Measurements from ENCODE around the gene PELI2.

Gene PELI2

DNA sequence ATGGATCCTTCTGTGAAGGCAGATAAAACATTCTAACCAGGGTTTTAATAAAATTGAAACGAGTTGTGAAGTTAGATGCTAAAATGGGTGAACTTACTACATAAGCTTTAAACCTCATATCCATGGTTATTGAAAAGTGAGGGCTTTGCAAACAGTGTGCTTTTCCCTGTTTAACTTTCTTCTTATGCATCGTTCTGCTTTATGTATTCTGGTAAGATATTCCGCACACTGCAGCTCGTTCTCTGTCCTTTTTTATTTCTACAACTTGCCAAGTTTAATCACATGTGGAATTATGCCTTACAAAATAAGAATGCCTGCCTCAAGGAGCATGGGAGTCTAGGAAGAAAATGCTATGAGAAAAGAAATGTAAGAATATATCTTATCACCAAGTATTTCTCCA lies 30.9 kb downstream of the PELI2 start:
- H3K27me3 ChIP-seq (ENCODE audit: low read length), result no peaks in the 10 kb centered on the region
- no peaks in the 10 kb centered on the region for H3F3A ChIP-seq (ENCODE audit: insufficient read depth)
- no peaks in the 10 kb centered on the region for H4K20me1 ChIP-seq (ENCODE audit: low read depth, low read length)
- H3K9me2 ChIP-seq (replicated peaks; ENCODE audit: insufficient read depth, low read length), result no peaks in the 10 kb centered on the region
- H2AFZ ChIP-seq (ENCODE audit: low read depth, low read length, severe bottlenecking), result no peak overlapping the region
- no peak overlapping the region for H3K4me2 ChIP-seq (ENCODE audit: low read depth, low read length, poor library complexity, severe bottlenecking)
- no peak for TF ChIP-seq EZH2phosphoT487 (conservative IDR thresholded peaks at IDR 0.05; ENCODE audit: low read length)
- TF ChIP-seq, protein P1, sequence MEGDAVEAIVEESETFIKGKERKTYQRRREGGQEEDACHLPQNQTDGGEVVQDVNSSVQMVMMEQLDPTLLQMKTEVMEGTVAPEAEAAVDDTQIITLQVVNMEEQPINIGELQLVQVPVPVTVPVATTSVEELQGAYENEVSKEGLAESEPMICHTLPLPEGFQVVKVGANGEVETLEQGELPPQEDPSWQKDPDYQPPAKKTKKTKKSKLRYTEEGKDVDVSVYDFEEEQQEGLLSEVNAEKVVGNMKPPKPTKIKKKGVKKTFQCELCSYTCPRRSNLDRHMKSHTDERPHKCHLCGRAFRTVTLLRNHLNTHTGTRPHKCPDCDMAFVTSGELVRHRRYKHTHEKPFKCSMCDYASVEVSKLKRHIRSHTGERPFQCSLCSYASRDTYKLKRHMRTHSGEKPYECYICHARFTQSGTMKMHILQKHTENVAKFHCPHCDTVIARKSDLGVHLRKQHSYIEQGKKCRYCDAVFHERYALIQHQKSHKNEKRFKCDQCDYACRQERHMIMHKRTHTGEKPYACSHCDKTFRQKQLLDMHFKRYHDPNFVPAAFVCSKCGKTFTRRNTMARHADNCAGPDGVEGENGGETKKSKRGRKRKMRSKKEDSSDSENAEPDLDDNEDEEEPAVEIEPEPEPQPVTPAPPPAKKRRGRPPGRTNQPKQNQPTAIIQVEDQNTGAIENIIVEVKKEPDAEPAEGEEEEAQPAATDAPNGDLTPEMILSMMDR (IDR thresholded peaks at IDR 0.05; ENCODE audit: insufficient read depth, low read length, poor library complexity, severe bottlenecking), result no peak
- H3K27ac ChIP-seq (ENCODE audit: low read depth, low read length), result no peak overlapping the region
- no peaks in the 10 kb centered on the region for H3K79me2 ChIP-seq (ENCODE audit: insufficient read depth, low read length)
- no peak overlapping the region for H3K4me3 ChIP-seq (ENCODE audit: insufficient read depth, low read length, poor library complexity, severe bottlenecking)
- no peaks in the 10 kb centered on the region for H3K36me3 ChIP-seq (ENCODE audit: low read length)
- H3K9me3 ChIP-seq (ENCODE audit: insufficient read depth, low read length), result no peaks in the 10 kb centered on the region
- H3K9ac ChIP-seq (ENCODE audit: low read length), result no peak overlapping the region

DNA sequence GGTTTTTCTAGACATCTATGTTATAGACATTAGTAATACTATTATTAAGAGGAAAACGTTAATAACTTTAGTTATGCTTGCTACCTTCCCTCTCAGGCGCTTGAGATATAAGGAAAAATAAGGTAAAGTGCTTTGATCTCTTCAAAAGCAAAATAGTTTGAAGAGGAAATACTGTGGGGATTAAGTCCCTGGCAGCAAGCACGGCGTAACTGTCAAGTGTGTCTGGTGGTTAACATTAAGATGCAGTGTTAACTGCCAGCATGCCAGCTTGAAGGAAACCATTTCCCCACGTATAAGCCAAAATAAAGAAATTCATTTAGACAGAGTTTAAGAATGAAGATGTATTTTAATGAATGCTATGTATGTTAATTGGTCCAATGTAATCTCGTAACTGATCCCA lies 31.8 kb downstream of the PELI2 start:
- Histone ChIP-seq H3K27ac (ENCODE audit: low read depth, low read length) (no peak overlapping the region), H3K9me3 (ENCODE audit: insufficient read depth, low read length) (no peaks in the 10 kb centered on the region), H2AFZ (ENCODE audit: low read depth, low read length, severe bottlenecking) (no peak overlapping the region), H3K9me2 (replicated peaks; ENCODE audit: insufficient read depth, low read length) (no peaks in the 10 kb centered on the region), H3K27me3 (ENCODE audit: low read length) (no peaks in the 10 kb centered on the region), H3K79me2 (ENCODE audit: insufficient read depth, low read length) (no peaks in the 10 kb centered on the region), H4K20me1 (ENCODE audit: low read depth, low read length) (no peaks in the 10 kb centered on the region), H3K4me2 (ENCODE audit: low read depth, low read length, poor library complexity, severe bottlenecking) (no peak overlapping the region), H3K9ac (ENCODE audit: low read length) (no peak overlapping the region), H3F3A (ENCODE audit: insufficient read depth) (no peaks in the 10 kb centered on the region), H3K36me3 (ENCODE audit: low read length) (no peaks in the 10 kb centered on the region), H3K4me3 (ENCODE audit: insufficient read depth, low read length, poor library complexity, severe bottlenecking) (no peak overlapping the region)
- no peak for TF ChIP-seq EZH2phosphoT487 (conservative IDR thresholded peaks at IDR 0.05; ENCODE audit: low read length)
- TF ChIP-seq, protein P1 (IDR thresholded peaks at IDR 0.05; ENCODE audit: insufficient read depth, low read length, poor library complexity, severe bottlenecking), result no peak

DNA sequence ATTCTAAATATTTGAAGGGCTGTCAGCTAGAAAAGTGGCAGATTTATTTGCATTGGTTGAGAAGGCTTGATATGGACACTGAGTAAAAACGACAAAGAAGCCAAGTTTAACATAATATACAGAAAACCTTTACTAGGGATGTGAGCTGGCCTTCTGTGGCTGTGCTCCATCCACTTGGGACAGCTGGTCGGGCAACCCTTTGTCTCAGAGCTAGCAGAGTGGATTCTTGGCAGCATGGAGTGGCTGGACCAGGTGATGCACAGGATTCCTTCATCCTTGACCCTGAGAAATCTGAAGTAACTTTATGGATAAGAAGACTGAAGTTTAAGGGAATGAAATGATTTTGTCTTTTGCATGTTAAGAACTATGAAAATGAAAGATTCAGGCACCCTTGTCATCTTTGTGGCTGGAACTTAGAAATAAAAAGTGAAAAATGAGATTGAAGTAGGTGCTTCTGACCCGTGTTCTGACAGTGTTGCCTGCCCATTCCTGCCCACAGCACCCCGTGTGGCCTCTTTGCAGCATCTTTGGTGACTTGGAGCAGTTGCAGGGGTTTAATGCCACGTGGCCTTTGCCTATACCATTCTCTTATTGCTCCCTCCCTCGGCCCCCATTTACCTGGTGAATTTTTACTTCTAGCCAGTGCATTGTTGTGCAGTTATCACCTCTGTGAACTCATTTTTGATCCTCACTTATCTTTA lies 32.6 kb downstream of the PELI2 start:
- Histone ChIP-seq H4K20me1 (ENCODE audit: low read depth, low read length) (no peaks in the 10 kb centered on the region), H3K4me2 (ENCODE audit: low read depth, low read length, poor library complexity, severe bottlenecking) (no peak overlapping the region), H3F3A (ENCODE audit: insufficient read depth) (no peaks in the 10 kb centered on the region), H3K9me2 (replicated peaks; ENCODE audit: insufficient read depth, low read length) (no peaks in the 10 kb centered on the region), H2AFZ (ENCODE audit: low read depth, low read length, severe bottlenecking) (no peak overlapping the region), H3K27ac (ENCODE audit: low read depth, low read length) (no peak overlapping the region), H3K9ac (ENCODE audit: low read length) (no peak overlapping the region), H3K79me2 (ENCODE audit: insufficient read depth, low read length) (no peaks in the 10 kb centered on the region), H3K4me3 (ENCODE audit: insufficient read depth, low read length, poor library complexity, severe bottlenecking) (no peak overlapping the region), H3K36me3 (ENCODE audit: low read length) (no peaks in the 10 kb centered on the region), H3K9me3 (ENCODE audit: insufficient read depth, low read length) (no peaks in the 10 kb centered on the region), H3K27me3 (ENCODE audit: low read length) (no peaks in the 10 kb centered on the region)
- TF ChIP-seq EZH2phosphoT487 (conservative IDR thresholded peaks at IDR 0.05; ENCODE audit: low read length), result no peak
- TF ChIP-seq, protein P1 (IDR thresholded peaks at IDR 0.05; ENCODE audit: insufficient read depth, low read length, poor library complexity, severe bottlenecking), result no peak

Measured in SU-DHL-6 (cell line).